GM21390 (cell line): ENCODE results near the gene FIBP.

Source experiments
- ATAC-seq: cut with Tn5 transposase; IDR thresholded peaks from one replicate; pipeline ENCODE4 v1.9.1; 2021; ENCODE audit not compliant: unreplicated experiment

FIBP gene

GRCh38 chr11:65891219-65892136 is 3.2 kb upstream of the FIBP start:
- no peak for ATAC-seq

DNA sequence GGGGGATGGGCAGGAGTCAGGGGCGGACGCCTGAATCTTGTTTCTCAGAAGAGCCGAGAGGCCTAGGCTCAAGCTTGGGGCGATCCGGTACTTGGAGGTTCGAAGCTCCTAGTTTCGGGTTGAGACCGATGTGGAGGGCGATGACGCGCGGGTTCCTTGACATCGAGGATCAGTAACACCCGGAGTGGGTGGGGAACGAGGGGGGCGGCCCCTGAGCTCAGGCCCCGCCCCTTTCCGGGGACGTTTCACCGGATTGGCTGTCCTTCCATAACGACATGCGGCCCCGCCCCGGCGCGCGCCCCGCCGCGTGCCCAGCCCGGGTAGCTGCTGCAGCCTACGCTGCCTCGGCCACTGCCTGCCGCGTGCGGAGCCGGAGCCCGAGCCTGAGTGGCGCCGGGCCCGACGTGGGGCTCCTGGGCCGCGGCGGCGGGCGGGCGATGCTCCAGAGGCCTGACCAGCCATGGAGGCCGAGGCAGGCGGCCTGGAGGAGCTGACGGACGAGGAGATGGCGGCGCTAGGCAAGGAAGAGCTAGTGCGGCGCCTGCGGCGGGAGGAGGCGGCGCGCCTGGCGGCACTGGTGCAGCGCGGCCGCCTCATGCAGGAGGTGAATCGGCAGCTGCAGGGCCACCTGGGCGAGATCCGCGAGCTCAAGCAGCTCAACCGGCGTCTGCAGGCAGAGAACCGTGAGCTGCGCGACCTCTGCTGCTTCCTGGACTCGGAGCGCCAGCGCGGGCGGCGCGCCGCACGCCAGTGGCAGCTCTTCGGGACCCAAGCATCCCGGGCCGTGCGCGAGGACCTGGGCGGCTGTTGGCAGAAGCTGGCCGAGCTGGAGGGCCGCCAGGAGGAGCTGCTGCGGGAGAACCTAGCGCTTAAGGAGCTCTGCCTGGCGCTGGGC is 2.3 kb upstream of the FIBP start, which contains the start of gene CCDC85B:
CCDC85B (plus strand) TSS at position 350 of the 895 bp plus-strand sequence; CDS start at position 461, 111 bp downstream.
- ATAC-seq, result peak; percentile 54

DNA sequence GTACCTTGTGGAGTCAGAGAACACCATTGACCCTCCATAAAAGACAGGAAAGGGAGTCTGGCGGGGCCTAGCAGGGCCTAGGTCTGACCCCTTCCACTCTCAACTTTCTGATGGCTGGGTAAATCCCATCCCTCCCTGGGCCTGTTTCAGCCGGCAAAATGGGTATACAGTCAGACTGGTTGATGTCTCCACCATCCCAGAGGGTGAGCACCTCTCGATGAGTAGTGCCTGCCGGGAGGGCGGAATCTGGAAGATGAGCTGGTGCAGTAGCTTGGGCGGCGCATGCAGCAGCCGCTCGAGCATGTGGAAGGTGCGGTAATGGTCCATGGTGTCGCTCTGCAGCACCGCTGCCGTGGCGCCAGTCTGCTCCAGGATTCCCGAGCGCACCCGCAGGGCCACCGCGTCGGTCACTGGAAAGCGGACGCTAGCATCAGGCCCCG is 528 bp downstream of the FIBP start:
- ATAC-seq, result no peak

DNA sequence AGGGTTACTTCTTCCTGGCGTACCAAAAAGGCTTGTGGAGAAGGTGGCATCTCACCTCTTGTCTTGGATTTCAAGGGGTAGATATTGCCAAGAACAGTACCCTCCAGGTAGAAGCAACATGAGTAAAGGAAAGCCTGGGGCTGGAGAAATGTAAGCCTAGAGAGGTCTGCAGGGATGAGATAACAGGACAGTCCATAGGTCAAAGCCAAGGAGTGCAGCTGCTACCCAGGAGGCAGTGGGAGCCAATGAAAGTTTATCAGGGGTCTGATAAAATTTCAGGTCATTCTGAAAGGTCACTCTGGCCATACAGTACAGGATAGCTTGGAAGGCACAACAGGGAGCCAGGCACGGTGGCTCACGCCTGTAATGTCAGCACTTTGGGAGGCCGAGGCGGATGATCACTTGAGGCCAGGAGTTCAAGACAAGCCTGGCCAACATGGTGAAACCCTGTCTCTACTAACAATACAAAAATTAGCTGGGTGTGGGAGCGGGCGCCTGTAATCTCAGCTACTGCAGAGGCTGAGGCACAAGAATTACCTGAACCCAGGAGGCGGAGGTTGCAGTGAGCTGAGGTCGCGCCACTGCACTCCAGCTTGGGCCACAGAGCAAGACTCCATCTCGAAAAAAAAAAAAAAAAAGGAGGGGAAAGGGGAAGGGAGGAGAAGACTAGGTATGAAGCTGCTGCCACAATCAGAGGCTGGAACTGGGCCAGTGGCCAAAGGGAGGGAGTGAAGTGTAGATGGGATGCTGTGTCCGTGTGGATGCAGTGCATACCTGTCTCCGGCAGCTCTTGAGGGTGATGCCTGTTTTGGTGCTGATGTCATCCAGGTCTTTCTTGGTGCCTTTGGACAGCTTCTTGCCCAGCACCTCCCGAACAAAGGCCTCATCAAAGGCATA is 1.2 kb downstream of the FIBP start:
- no peak for ATAC-seq

GRCh38 chr11:65885808-65886536 is 2.3 kb downstream of the FIBP start:
- no peak for ATAC-seq

GRCh38 chr11:65885231-65885630 is 3.0 kb downstream of the FIBP start:
- no peak for ATAC-seq

DNA sequence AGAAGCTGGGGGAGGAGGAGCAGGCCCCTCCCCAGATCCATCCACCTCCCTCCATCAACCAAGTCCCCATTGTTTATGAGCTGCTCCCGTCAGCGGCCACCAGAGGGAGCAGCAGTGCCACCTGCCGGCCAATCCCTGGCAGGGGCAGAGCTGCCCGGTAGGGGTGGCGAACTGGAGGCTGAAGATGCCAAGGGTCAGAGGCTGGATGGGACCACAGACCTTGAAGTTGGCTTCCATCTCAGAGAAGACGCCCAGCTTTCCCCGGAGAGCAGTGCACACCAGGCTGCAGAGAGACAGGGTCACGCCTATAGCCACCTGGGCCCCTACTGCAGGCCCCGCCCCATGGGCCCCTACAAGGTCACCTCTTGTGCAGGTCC is 3.6 kb downstream of the FIBP start:
- no peak for ATAC-seq

DNA sequence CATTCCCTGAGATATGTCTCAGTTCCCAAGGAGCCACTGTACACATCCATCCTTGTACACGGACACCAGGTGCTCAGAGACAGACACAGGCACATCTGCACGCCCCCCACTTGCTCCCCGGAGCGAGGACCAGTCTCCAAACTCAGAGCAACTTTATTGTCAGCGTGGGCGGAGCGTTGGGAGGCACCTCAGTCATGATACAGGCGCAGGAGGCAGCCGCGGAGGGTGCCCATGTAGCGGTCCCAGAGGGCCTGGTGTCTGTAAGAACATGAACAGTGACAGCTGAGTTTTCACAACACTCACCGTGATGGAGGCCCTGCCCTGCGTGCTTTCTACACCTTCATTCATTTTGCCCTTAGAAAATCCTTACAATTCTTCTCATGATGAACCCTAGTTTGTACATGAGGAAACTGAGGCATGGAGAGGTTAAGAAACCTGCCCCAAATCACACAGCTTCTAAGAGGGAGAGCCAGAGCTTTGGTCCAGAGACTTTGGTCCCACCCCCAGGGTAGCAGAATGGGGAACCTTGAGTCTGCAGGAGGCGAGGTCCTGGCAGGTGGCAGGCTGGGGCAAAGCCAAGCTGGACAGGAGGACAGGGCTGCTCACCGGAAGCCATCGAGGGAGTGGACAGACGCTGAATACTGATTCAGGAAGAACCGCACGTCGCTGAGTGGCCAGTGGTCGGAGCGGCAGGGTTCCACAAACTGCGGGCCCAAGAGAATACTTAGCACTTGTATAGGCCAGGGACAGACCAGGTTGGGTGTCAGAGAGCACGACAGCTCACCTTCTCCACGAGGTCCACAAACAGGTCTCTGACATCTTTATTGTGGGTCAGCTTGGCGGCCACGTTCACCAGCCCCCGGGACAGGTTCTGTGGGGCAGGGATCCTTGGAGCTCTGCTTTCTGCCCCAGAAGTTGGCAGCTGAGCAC is 4.2 kb downstream of the FIBP start:
- ATAC-seq, result no peak

- ATAC-seq, result no peak
Observed at GRCh38 chr11:65883058-65883761, 5.1 kb downstream of the FIBP start.

- no peak for ATAC-seq
Observed at GRCh38 chr11:65882120-65883057, 5.9 kb downstream of the FIBP start.

DNA sequence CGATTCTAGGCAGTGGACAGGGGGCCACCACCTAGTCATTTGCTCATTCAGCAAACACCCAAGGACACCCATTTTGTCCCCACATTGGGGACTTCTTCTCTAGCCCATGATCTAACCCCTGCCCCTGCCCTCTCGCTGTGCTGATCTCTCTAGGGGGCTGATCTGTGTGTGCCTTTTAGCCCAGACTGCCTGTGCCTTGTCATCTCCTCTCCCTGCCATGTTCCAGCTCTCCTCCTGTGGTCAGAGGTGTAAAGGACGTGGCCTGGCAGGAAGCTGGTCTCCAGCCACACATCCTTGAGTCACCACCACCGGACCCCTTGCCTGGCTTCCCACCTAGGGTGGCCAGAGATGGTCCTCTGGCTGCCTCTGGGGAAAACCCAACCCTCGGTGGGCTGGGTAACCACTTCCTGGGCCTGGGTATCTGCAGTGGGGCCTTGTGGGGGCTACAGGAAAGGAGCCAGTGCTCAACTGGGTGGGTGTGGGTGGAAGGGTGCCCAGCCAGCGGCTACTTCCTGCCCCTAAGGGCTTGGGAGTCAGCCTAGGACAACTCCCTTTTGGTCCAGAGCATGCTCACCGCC is 7.3 kb downstream of the FIBP start:
- no peak for ATAC-seq

- ATAC-seq, result no peak
Observed at GRCh38 chr11:65880027-65880426, 8.2 kb downstream of the FIBP start.

DNA sequence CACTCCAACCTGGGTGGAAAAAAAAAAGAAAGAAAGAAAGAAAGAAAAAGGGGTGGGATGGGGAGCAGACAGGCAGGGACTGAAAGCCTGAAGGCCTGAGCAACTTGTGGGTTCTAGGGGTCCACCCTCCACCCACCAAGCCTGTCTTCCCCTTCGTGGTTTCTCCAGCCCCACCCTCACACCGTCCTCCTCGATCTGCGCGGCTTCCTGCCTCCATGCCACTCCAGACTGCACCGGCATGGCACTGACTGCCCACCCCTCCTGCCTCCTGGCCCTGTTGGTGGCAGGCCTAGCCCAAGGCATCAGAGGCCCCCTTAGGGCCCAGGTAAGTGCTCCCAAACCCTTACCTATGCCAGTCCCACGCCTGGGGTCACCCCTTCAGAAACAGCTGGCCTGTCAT is 8.7 kb downstream of the FIBP start, which contains the start of gene CTSW:
CTSW (plus strand) TSS at position 221 of the 400 bp plus-strand sequence; CDS start at position 239, 18 bp downstream.
- no peak for ATAC-seq

GRCh38 chr11:65873318-65874156 is 14.7 kb downstream of the FIBP start:
- peak; percentile 65 for ATAC-seq

DNA sequence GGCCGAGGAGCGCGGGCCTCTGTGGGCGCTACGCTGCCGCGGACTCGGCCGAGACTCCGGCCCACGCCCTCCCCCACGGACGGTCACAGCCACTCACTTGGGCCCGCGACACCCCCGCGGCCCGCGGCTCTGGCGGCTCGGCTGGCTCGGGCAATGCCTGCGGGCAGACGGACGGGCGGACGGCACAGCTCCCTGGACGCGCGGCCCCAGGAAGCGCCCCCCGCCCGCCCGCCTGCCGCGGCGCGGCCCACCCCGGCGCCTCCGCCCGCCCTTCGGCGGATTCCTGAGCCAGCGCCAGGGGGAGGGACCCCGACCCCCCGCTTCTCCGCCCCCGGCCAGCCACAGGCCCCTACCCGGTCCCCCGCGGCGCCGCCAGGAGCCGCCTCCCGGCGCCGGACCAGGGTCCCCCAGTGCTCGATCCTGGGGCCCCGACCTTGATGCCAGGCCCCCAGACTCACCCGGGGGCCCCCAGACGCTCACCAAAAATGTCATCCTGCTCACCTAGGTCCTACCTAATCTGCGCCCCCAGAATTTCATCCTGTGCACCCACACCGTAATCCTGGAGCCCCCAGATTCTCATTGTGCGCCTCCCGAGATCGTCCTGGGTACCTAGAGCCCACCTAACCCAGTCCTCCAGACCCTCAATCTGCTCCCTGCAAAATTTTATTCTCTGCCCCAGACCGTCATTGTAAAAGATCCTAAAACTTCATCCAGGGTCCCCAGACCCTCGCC is 15.5 kb downstream of the FIBP start, which contains the start of gene EFEMP2:
EFEMP2 (minus strand) TSS at position 215 of the 732 bp plus-strand sequence. CDS start 446 bp downstream, outside the sequence.
- no peak for ATAC-seq
